Measurements from ENCODE around the gene RIMBP2. TPM values are rescaled to one million over a fixed set of nuclear protein-coding genes. Genes with fewer than 3 reads are reported as not detected.

RIMBP2 gene
- total RNA-seq, 4 donors from 2014 or later: 0.83 to 1.8 (median 1.4) TPM

DNA sequence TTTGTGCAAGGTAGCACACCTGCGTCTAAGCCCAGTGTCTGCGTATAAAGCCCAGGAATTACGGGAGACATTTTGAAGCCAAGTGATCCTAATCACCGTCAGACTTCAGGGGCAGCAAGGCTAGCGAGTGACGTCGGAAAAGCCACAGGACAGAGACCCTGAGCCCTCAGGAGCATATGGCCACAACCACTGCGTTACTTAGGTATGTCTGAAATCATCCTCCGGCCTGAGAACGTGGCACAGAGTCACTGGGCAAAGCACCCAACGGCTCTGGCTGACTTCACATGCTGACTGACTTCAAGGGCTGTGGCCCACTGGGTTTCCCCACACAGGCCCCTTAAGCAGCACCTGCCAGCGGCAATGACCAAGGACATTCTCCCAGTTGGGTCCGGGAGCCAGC, 71.5 kb downstream of the RIMBP2 start:
- no peaks in the 10 kb centered on the region for H3K4me1 ChIP-seq
- 85% methylated on average over 13 of the region's 13 CpGs for WGBS
- intact Hi-C loops (cut with DNase I): no loop called here
- H3K4me3 ChIP-seq: no peak overlapping the region
- TF ChIP-seq, protein P1, sequence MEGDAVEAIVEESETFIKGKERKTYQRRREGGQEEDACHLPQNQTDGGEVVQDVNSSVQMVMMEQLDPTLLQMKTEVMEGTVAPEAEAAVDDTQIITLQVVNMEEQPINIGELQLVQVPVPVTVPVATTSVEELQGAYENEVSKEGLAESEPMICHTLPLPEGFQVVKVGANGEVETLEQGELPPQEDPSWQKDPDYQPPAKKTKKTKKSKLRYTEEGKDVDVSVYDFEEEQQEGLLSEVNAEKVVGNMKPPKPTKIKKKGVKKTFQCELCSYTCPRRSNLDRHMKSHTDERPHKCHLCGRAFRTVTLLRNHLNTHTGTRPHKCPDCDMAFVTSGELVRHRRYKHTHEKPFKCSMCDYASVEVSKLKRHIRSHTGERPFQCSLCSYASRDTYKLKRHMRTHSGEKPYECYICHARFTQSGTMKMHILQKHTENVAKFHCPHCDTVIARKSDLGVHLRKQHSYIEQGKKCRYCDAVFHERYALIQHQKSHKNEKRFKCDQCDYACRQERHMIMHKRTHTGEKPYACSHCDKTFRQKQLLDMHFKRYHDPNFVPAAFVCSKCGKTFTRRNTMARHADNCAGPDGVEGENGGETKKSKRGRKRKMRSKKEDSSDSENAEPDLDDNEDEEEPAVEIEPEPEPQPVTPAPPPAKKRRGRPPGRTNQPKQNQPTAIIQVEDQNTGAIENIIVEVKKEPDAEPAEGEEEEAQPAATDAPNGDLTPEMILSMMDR (IDR thresholded peaks at IDR 0.05): no peak
- no peak for TF ChIP-seq POLR2A (IDR thresholded peaks at IDR 0.05; ENCODE audit: low read depth)
- no peak for TF ChIP-seq EP300 (IDR thresholded peaks at IDR 0.05)
- no peak for TF ChIP-seq POLR2AphosphoS5 (IDR thresholded peaks at IDR 0.05)
- H3K27me3 ChIP-seq: no peaks in the 10 kb centered on the region
- no peak for DNase-seq (ENCODE audit: extremely low spot score)
- no peak overlapping the region for H3K27ac ChIP-seq (replicated peaks in 1 of 4)
- H3K36me3 ChIP-seq: no peaks in the 10 kb centered on the region
- no peaks in the 10 kb centered on the region for H3K9me3 ChIP-seq

DNA sequence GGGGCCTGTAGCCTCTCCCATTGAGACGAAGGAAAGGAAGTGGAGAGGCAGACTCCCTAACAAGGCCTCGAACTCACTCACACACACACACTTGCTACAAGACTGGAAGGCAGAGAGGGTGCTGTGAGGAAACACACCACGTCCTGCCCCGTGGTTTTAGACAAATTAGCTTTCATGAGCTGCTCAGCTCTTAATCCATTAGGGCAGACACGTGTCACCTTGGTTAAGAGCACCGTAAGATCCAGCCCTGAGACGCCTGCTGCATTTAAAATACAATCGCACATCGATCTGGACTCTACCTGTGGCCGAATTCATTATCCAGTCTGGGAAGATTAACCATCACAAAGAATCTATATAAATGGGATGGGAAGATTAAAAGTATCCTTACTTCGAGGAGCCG, 72.0 kb downstream of the RIMBP2 start:
- Histone ChIP-seq H3K27me3 (no peaks in the 10 kb centered on the region), H3K36me3 (no peaks in the 10 kb centered on the region), H3K27ac (replicated peaks in 1 of 4) (no peak overlapping the region), H3K9me3 (no peaks in the 10 kb centered on the region), H3K4me3 (no peak overlapping the region), H3K4me1 (no peaks in the 10 kb centered on the region)
- WGBS: 68% methylated on average over 12 of the region's 12 CpGs
- intact Hi-C loops (cut with DNase I): no loop called here
- TF ChIP-seq, protein P1 (IDR thresholded peaks at IDR 0.05): no peak
- TF ChIP-seq POLR2AphosphoS5 (IDR thresholded peaks at IDR 0.05): no peak
- no peak for TF ChIP-seq EP300 (IDR thresholded peaks at IDR 0.05)
- no peak for TF ChIP-seq POLR2A (IDR thresholded peaks at IDR 0.05; ENCODE audit: low read depth)
- no peak for DNase-seq (ENCODE audit: extremely low spot score)

DNA sequence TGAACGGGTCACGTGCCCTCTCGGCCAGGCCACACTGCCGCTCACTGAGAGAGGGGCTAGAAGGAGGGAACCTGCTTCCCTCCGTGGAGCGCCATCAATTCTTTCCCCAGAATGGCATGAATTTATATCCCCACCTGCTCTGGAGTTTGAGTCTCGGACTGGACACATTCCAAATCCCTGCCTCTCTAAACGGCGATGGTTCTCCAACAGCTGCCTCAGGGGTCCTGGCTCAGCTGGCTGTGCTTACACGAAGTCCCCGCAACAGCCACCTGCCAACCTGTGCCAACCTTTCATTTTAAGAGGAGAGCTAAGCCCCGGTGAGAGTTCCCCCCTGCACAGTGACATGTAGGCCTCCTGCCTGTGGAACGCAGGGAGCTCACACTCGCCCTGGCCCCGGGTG, 73.2 kb downstream of the RIMBP2 start:
- 83% methylated on average over 11 of the region's 15 CpGs for WGBS
- H3K9me3 ChIP-seq: no peaks in the 10 kb centered on the region
- no peak for DNase-seq (ENCODE audit: extremely low spot score)
- no peaks in the 10 kb centered on the region for H3K27me3 ChIP-seq
- no peaks in the 10 kb centered on the region for H3K36me3 ChIP-seq
- intact Hi-C loops (cut with DNase I): no loop called here
- H3K27ac ChIP-seq (replicated peaks in 1 of 4): no peak overlapping the region
- H3K4me3 ChIP-seq: no peak overlapping the region
- no peaks in the 10 kb centered on the region for H3K4me1 ChIP-seq
- TF ChIP-seq POLR2A (IDR thresholded peaks at IDR 0.05; ENCODE audit: low read depth) (no peak), POLR2AphosphoS5 (IDR thresholded peaks at IDR 0.05) (no peak), EP300 (IDR thresholded peaks at IDR 0.05) (no peak)
- TF ChIP-seq, protein P1 (IDR thresholded peaks at IDR 0.05): no peak

DNA sequence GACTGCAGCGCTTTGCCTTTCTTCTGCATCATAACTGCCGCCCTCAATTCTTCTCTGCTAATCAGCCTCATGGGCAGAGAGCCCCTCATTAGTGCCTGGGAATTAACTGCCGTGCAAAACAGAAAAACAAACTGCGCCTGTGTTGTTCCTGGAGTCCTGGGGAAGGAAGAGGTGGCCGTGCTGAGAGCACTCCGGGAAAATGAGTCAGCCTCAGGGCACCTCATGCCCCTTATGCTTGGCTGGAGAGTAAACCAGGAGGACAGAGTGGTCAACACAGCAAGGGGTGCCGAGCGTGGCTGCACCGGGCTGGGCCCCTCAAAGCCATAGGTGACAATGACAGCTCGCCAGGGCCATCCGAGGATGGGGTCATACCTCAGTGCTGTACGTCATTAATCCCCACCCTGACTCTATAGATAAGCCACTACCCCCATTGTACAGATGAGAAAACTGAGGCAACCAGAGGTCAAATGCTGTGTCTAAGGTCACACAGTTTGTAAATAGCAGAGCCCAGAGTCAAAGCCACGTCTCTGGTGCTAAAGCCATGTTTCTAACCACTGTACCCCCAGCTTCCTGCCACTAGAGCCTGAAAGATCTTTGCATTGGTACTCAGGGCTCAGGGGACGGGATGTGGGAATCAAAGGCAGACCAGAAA, 74.4 kb downstream of the RIMBP2 start:
- Histone ChIP-seq H3K36me3 (no peaks in the 10 kb centered on the region), H3K4me1 (no peaks in the 10 kb centered on the region), H3K4me3 (no peak overlapping the region), H3K27me3 (no peaks in the 10 kb centered on the region), H3K27ac (replicated peaks in 1 of 4) (no peak overlapping the region), H3K9me3 (no peaks in the 10 kb centered on the region)
- intact Hi-C loops (cut with DNase I): no loop called here
- 96% methylated on average over 8 of the region's 14 CpGs for WGBS
- DNase-seq (ENCODE audit: extremely low spot score): no peak
- TF ChIP-seq, protein P1 (IDR thresholded peaks at IDR 0.05): no peak
- no peak for TF ChIP-seq EP300 (IDR thresholded peaks at IDR 0.05)
- TF ChIP-seq POLR2A (IDR thresholded peaks at IDR 0.05; ENCODE audit: low read depth): no peak
- no peak for TF ChIP-seq POLR2AphosphoS5 (IDR thresholded peaks at IDR 0.05)

DNA sequence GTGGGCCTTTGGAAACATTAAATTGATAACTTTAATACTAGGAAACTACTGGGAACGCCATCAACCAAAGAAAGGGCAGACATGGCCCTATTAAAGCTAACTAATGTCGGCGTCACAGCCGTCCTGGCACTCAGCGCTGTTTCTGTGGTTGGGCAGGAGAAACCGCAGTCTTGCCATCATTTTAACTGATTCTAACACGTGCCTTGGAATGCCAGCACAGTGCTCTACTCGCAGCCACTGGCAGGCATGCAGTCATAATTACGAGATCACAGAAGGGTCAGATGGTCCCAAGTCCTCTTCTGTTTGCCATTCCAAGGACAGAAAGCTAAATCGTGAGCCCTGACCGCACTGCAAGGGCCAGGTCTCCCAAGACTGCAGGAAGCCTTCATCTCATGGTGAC, 75.2 kb downstream of the RIMBP2 start:
- Histone ChIP-seq H3K4me3 (no peak overlapping the region), H3K27me3 (no peaks in the 10 kb centered on the region), H3K36me3 (no peaks in the 10 kb centered on the region), H3K27ac (replicated peaks in 1 of 4) (no peak overlapping the region), H3K9me3 (no peaks in the 10 kb centered on the region), H3K4me1 (no peaks in the 10 kb centered on the region)
- TF ChIP-seq POLR2A (IDR thresholded peaks at IDR 0.05; ENCODE audit: low read depth): no peak
- 81% methylated on average over 11 of the region's 11 CpGs for WGBS
- no peak for DNase-seq (ENCODE audit: extremely low spot score)
- intact Hi-C loops (cut with DNase I): no loop called here
